ENCODE data around the gene PCID2.
"Not testable (repeated sequence)": the region's sequence is repeated elsewhere in the genome, so short reads cannot be mapped to it uniquely, and the experiment has no call there.

PCID2 gene

GRCh38 chr13:113167575-113167974 is 40.9 kb downstream of the PCID2 start:
- TF ChIP-seq, protein P1, sequence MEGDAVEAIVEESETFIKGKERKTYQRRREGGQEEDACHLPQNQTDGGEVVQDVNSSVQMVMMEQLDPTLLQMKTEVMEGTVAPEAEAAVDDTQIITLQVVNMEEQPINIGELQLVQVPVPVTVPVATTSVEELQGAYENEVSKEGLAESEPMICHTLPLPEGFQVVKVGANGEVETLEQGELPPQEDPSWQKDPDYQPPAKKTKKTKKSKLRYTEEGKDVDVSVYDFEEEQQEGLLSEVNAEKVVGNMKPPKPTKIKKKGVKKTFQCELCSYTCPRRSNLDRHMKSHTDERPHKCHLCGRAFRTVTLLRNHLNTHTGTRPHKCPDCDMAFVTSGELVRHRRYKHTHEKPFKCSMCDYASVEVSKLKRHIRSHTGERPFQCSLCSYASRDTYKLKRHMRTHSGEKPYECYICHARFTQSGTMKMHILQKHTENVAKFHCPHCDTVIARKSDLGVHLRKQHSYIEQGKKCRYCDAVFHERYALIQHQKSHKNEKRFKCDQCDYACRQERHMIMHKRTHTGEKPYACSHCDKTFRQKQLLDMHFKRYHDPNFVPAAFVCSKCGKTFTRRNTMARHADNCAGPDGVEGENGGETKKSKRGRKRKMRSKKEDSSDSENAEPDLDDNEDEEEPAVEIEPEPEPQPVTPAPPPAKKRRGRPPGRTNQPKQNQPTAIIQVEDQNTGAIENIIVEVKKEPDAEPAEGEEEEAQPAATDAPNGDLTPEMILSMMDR (IDR thresholded peaks at IDR 0.05; ENCODE audit: control insufficient read depth, insufficient read depth, low read depth, low read length, missing control alignments): no peak
- DNase-seq (ENCODE audit: low read depth): no peak
- H3K4me3 ChIP-seq (ENCODE audit: control insufficient read depth, low read depth, low read length): no peak overlapping the region

DNA sequence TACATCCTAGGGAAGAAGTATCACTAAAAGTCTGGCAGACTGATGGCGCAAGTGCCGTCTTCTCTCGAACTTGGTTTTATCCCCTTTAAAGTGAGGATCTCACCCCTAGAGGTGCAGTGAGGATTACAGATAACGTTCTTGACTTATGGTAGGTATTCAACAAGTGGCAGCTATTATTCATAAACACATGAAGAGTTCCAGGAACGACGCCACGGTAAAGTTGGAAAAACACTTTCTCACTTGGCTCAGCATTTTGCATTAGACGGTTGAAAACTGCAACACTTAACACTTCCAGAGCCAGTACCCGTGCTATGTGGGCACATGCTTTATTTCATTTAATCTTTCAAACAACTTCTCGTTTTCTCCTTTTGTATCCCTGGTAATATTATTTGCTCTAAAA is 41.3 kb downstream of the PCID2 start:
- TF ChIP-seq, protein P1 (IDR thresholded peaks at IDR 0.05; ENCODE audit: control insufficient read depth, insufficient read depth, low read depth, low read length, missing control alignments): no peak
- DNase-seq (ENCODE audit: low read depth): no peak
- H3K4me3 ChIP-seq (ENCODE audit: control insufficient read depth, low read depth, low read length): no peak overlapping the region

DNA sequence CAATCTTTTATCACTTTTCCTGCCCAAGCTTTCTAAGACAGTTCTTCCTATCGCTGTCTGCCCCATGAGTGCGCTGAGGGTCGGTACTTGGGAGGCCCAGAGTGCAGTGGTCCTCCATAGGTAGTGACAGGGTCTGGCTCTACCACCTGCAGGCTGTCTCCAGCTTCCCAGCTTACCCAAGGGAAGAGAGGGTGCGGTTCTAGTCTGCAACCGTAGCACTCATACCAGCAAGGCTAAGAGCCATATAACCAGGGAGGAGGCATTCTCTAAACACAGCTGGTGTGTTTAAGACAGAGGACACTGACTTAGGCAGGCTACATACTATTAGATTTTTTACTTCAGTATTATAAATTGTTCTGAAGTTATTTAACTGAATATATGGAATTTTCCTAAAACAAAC is 41.8 kb downstream of the PCID2 start:
- no peak overlapping the region for H3K4me3 ChIP-seq (ENCODE audit: control insufficient read depth, low read depth, low read length)
- TF ChIP-seq, protein P1 (IDR thresholded peaks at IDR 0.05; ENCODE audit: control insufficient read depth, insufficient read depth, low read depth, low read length, missing control alignments): no peak
- DNase-seq (ENCODE audit: low read depth): no peak

DNA sequence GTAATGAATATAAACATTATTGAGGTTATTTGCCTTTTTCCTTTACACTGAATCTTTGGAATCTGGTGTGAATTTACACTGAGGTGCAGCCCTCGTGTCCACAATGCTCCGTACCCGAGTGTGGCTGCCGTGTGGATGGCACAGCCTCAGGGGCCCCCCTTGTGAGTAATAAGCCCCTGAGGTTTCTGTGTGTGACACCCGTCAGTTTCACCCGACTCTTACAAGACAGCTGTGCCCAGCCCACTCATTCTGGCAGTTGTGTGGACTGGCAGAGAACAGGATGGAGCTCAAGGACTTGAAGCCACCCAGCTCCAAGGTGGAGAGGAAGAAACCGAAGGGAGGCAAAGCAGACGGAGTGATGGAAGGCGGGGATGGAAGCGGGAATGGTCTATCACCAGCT is 42.2 kb downstream of the PCID2 start:
- TF ChIP-seq, protein P1 (IDR thresholded peaks at IDR 0.05; ENCODE audit: control insufficient read depth, insufficient read depth, low read depth, low read length, missing control alignments): no peak
- no peak overlapping the region for H3K4me3 ChIP-seq (ENCODE audit: control insufficient read depth, low read depth, low read length)

GRCh38 chr13:113164492-113164891 is 44.0 kb downstream of the PCID2 start:
- DNase-seq (ENCODE audit: low read depth): no peak
- TF ChIP-seq, protein P1 (IDR thresholded peaks at IDR 0.05; ENCODE audit: control insufficient read depth, insufficient read depth, low read depth, low read length, missing control alignments): no peak
- H3K4me3 ChIP-seq (ENCODE audit: control insufficient read depth, low read depth, low read length): no peak overlapping the region

More for the DNA sequence above, 42.2 kb downstream of the PCID2 start:
- no peak for DNase-seq (ENCODE audit: low read depth)

- H3K4me3 ChIP-seq (ENCODE audit: control insufficient read depth, low read depth, low read length): no peak overlapping the region
- TF ChIP-seq, protein P1 (IDR thresholded peaks at IDR 0.05; ENCODE audit: control insufficient read depth, insufficient read depth, low read depth, low read length, missing control alignments): no peak
- DNase-seq (ENCODE audit: low read depth): no peak
Measured at GRCh38 chr13:113162783-113163685, 45.4 kb downstream of the PCID2 start.

DNA sequence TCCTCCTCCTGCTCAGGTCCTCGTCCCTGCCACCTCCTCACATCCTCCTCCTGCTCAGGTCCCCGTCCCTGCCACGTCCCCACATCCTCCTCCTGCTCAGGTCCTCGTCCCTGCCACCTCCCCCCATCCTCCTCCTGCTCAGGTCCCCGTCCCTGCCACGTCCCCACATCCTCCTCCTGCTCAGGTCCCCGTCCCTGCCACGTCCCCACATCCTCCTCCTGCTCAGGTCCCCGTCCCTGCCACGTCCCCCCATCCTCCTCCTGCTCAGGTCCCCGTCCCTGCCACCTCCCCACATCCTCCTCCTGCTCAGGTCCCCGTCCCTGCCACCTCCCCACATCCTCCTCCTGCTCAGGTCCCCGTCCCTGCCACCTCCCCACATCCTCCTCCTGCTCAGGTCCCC is 46.5 kb downstream of the PCID2 start:
- not testable (repeated sequence) for DNase-seq (ENCODE audit: low read depth); H3K4me3 ChIP-seq (ENCODE audit: control insufficient read depth, low read depth, low read length)
